Liver (tissue), 9 donors: ENCODE data around the gene DENND4C. TPM values are rescaled to one million over a fixed set of nuclear protein-coding genes. Genes with fewer than 3 reads are reported as not detected.

Experiments used
- DNase-seq: peaks from one replicate; pipeline ENCODE4 v3.0.0-alpha.2; 2017; ENCODE audit warnings: low spot score
- H3K27ac ChIP-seq, 2 donors: one replicate each; pipeline ENCODE4 v1.7.0; 2013; ENCODE audit warnings: inconsistent platforms in 2 of 2, low read length in 2 of 2, control low read depth in 1 of 2, low read depth in 1 of 2, mild to moderate bottlenecking in 1 of 2
- H3K27me3 ChIP-seq, 4 donors: one replicate each; pipeline versions ENCODE4 v1.6.1 to v1.7.0; 2013; ENCODE audit warnings: low read length in 3 of 4, inconsistent platforms in 1 of 4, mild to moderate bottlenecking in 1 of 4, moderate library complexity in 1 of 4; ENCODE audit not compliant: control insufficient read depth in 4 of 4, insufficient read depth in 4 of 4
- H3K36me3 ChIP-seq, 4 donors: one replicate each; pipeline versions ENCODE4 v1.6.1 to v1.7.0; 2013; ENCODE audit warnings: low read length in 3 of 4, mild to moderate bottlenecking in 3 of 4, low read depth in 1 of 4, moderate library complexity in 1 of 4; ENCODE audit not compliant: control insufficient read depth in 4 of 4, insufficient read depth in 3 of 4
- H3K4me1 ChIP-seq, 4 donors: one replicate each; pipeline versions ENCODE4 v1.6.1 to v1.7.0; 2013; ENCODE audit warnings: low read length in 3 of 4, mild to moderate bottlenecking in 3 of 4, moderate library complexity in 1 of 4; ENCODE audit not compliant: control insufficient read depth in 4 of 4, insufficient read depth in 4 of 4
- H3K4me3 ChIP-seq, 3 donors: one replicate each; pipeline versions ENCODE4 v1.6.1 to v1.7.0; 2013; ENCODE audit warnings: low read length in 3 of 3, control low read depth in 1 of 3, low read depth in 1 of 3, mild to moderate bottlenecking in 1 of 3
- H3K9ac ChIP-seq, 2 donors: one replicate each; pipeline ENCODE4 v1.7.0; 2013; ENCODE audit warnings: low read length in 2 of 2, mild to moderate bottlenecking in 2 of 2, moderate library complexity in 2 of 2, control low read depth in 1 of 2, low read depth in 1 of 2
- H3K9me3 ChIP-seq, 4 donors: one replicate each; pipeline versions ENCODE4 v1.6.1 to v1.7.0; 2013; ENCODE audit warnings: low read length in 3 of 4; ENCODE audit not compliant: control insufficient read depth in 4 of 4
- CTCF ChIP-seq: fragments of 150-350 bp; IDR thresholded peaks from 2 replicates; pipeline ENCODE4 v1.5.1; 2017; ENCODE audit warnings: improper control_type of control experiment, low read depth, low read length; ENCODE audit not compliant: missing input control
- FOXA1 ChIP-seq: IDR thresholded peaks from 2 replicates; pipeline ENCODE4 v1.6.1; 2016; ENCODE audit warnings: antibody characterized with exemption
- FOXA2 ChIP-seq: IDR thresholded peaks from 2 replicates; pipeline ENCODE4 v1.6.1; 2016; ENCODE audit warnings: antibody characterized with exemption
- GABPA ChIP-seq, 2 donors: IDR thresholded peaks in 1 of 2; conservative IDR thresholded peaks in 1 of 2; 2 replicates each; pipeline ENCODE4 v1.6.1; 2016; ENCODE audit warnings: antibody characterized with exemption in 2 of 2, mild to moderate bottlenecking in 1 of 2, moderate library complexity in 1 of 2
- MAX ChIP-seq: IDR thresholded peaks from 2 replicates; pipeline ENCODE4 v1.6.1; 2016; ENCODE audit warnings: antibody characterized with exemption
- NR2F2 ChIP-seq: IDR thresholded peaks from 2 replicates; pipeline ENCODE4 v1.6.1; 2016; ENCODE audit warnings: antibody characterized with exemption
- RAD21 ChIP-seq, 2 donors: IDR thresholded peaks; 2 replicates each; pipeline ENCODE4 v1.6.1; 2016; ENCODE audit warnings: antibody characterized with exemption in 2 of 2, mild to moderate bottlenecking in 2 of 2
- REST ChIP-seq: IDR thresholded peaks from 2 replicates; pipeline ENCODE4 v1.6.1; 2016; ENCODE audit warnings: antibody characterized with exemption, mild to moderate bottlenecking
- RXRA ChIP-seq, 2 donors: IDR thresholded peaks; 2 replicates each; pipeline ENCODE4 v1.6.1; 2017 to 2018; ENCODE audit warnings: antibody characterized with exemption in 2 of 2, mild to moderate bottlenecking in 1 of 2
- SP1 ChIP-seq: IDR thresholded peaks from 2 replicates; pipeline ENCODE4 v1.6.1; 2018; ENCODE audit warnings: antibody characterized with exemption, mild to moderate bottlenecking
- YY1 ChIP-seq: IDR thresholded peaks from 2 replicates; pipeline ENCODE4 v1.6.1; 2016; ENCODE audit warnings: antibody characterized with exemption, mild to moderate bottlenecking
- WGBS: extraction: QIAGEN DNeasy Blood & Tissue Kit; methylation state at CpG from one replicate; pipeline ENCODE4 v1.1.7; 2013; 5-methylcytosine and 5-hydroxymethylcytosine counted together
- polyA plus RNA-seq, 2 donors: library from polyadenylated mRNA; stranded (reverse) in 1 of 2; unstranded in 1 of 2; fragments of 200-250 nt in 1 of 2; fragments of >200 nt in 1 of 2; fragmentation: Nextera tagmentation in 1 of 2; extraction: Ambion mirVana in 1 of 2; gene quantifications; one replicate each; pipeline versions ENCODE4 v1.2.1 to v1.2.3, GENCODE V29; 2013 to 2015
- total RNA-seq, 2 donors: library from RNA; depleted of rRNA; stranded (reverse); fragments of >200 nt; gene quantifications; one replicate each; pipeline ENCODE4 v1.2.3, GENCODE V29; 2014
- donor health status: healthy.
- donor health status: healthy.
- donor health status: healthy.
- donor health status: healthy.
- donor health status: healthy.

The DENND4C gene
- total and polyA plus RNA-seq, 4 donors: 6.9 to 54.9 (median 14.8) TPM

- Histone ChIP-seq H3K4me1 (peaks cover 0 to 5% (median under 1%) of the 10 kb centered on the region in 4 donors), H3K27ac (peak overlapping the region in 1 of 2 donors; percentile 75), H3K4me3 (no peak overlapping the region), H3K9ac (no peak overlapping the region), H3K27me3 (no peaks in the 10 kb centered on the region), H3K9me3 (no peaks in the 10 kb centered on the region), H3K36me3 (no peaks in the 10 kb centered on the region)
- 90% methylated on average over 1 of the region's 1 CpG for WGBS
- no peak for DNase-seq
- TF ChIP-seq RXRA (IDR thresholded peaks at IDR 0.05) (no peak), YY1 (no peak), FOXA1 (no peak), CTCF (no peak), FOXA2 (no peak), MAX (no peak), SP1 (no peak), RAD21 (IDR thresholded peaks at IDR 0.05) (no peak), GABPA (IDR thresholded peaks at IDR 0.05 in 1 of 2, conservative IDR thresholded peaks at IDR 0.05 in 1 of 2) (no peak), NR2F2 (no peak)
These were observed 45.3 kb upstream of the DENND4C start for GRCh38 chr9:19185191-19185590.

- WGBS: 32% methylated on average over 2 of the region's 2 CpGs
- H3K4me3 ChIP-seq: no peak overlapping the region
- H3K27me3 ChIP-seq: no peaks in the 10 kb centered on the region
- H3K9ac ChIP-seq: no peak overlapping the region
- peaks cover 0 to 5% (median under 1%) of the 10 kb centered on the region in 4 donors for H3K4me1 ChIP-seq
- H3K9me3 ChIP-seq: no peaks in the 10 kb centered on the region
- no peak for DNase-seq
- TF ChIP-seq REST: no peak
- no peak for TF ChIP-seq CTCF
- H3K36me3 ChIP-seq: no peaks in the 10 kb centered on the region
- no peak overlapping the region for H3K27ac ChIP-seq
These were observed 44.3 kb upstream of the DENND4C start for GRCh38 chr9:19186232-19186631.
